MCF 10A (cell line): ENCODE measurements around the gene CLK3. TPM values are rescaled to one million over a fixed set of nuclear protein-coding genes. Genes with fewer than 3 reads are reported as not detected.

ENCODE experiments used
- BruUV-seq: library from RNA; stranded (reverse); fragments of 400-500 nt; replicated peaks from 2 replicates; lab custom pipeline; 2021; lab: Mats Ljungman, UMichigan
- CTCF ChIA-PET: fragments of 300-600 bp; sonication (Branson Sonifier 250); formaldehyde crosslinking; extraction: SDS; loops from one replicate; lab custom pipeline; 2021; ENCODE audit warnings: antibody characterized with exemption, inconsistent platforms; lab: Yijun Ruan, JAX
- POLR2A ChIA-PET: fragments of 300-600, 350-650 bp; sonication (Branson Sonifier 250); formaldehyde crosslinking; extraction: SDS; loops from one replicate; lab custom pipeline; 2020; ENCODE audit warnings: antibody characterized with exemption, inconsistent platforms; lab: Yijun Ruan, JAX
- DNase-seq: peaks from one replicate; pipeline ENCODE4 v3.0.0-alpha.2; 2018; ENCODE audit not compliant: unreplicated experiment
- H3K27ac Mint-ChIP-seq: one replicate; pipeline ENCODE4 v1.8.0; 2022; ENCODE audit warnings: mild to moderate bottlenecking, low read depth, mixed read lengths; ENCODE audit not compliant: unreplicated experiment
- H3K27me3 Mint-ChIP-seq: one replicate; pipeline ENCODE4 v1.8.0; 2022; ENCODE audit warnings: mixed read lengths; ENCODE audit not compliant: insufficient read depth, unreplicated experiment
- H3K36me3 Mint-ChIP-seq: one replicate; pipeline ENCODE4 v1.8.0; 2022; ENCODE audit warnings: mild to moderate bottlenecking, moderate library complexity, mixed read lengths; ENCODE audit not compliant: insufficient read depth, unreplicated experiment
- H3K4me1 Mint-ChIP-seq: one replicate; pipeline ENCODE4 v1.8.0; 2022; ENCODE audit warnings: mixed read lengths; ENCODE audit not compliant: insufficient read depth, unreplicated experiment
- H3K4me3 Mint-ChIP-seq: one replicate; pipeline ENCODE4 v1.8.0; 2022; ENCODE audit warnings: mild to moderate bottlenecking, moderate library complexity, mixed read lengths; ENCODE audit not compliant: unreplicated experiment
- H3K9me3 Mint-ChIP-seq: one replicate; pipeline ENCODE4 v1.8.0; 2022; ENCODE audit warnings: mixed read lengths; ENCODE audit not compliant: unreplicated experiment
- intact Hi-C: fragments of 100-400 bp; cut with micrococcal nuclease; formaldehyde crosslinking; loops from 2 replicates; pipeline ENCODE4 v1.14.1; 2022
- total RNA-seq: library from RNA; stranded (reverse); gene quantifications from 2 replicates; pipeline ENCODE4 v1.2.3, GENCODE V29; 2022
- TF ChIP-seq, protein P1 (sequence below): fragments of 200-600 bp; IDR thresholded peaks from one replicate; pipeline ENCODE4 v1.8.0; 2022; ENCODE audit warnings: antibody characterized with exemption, mild to moderate bottlenecking; ENCODE audit not compliant: unreplicated experiment

Gene CLK3
- total RNA-seq, 1 experiment from 2014 or later, result 57.8 TPM

DNA sequence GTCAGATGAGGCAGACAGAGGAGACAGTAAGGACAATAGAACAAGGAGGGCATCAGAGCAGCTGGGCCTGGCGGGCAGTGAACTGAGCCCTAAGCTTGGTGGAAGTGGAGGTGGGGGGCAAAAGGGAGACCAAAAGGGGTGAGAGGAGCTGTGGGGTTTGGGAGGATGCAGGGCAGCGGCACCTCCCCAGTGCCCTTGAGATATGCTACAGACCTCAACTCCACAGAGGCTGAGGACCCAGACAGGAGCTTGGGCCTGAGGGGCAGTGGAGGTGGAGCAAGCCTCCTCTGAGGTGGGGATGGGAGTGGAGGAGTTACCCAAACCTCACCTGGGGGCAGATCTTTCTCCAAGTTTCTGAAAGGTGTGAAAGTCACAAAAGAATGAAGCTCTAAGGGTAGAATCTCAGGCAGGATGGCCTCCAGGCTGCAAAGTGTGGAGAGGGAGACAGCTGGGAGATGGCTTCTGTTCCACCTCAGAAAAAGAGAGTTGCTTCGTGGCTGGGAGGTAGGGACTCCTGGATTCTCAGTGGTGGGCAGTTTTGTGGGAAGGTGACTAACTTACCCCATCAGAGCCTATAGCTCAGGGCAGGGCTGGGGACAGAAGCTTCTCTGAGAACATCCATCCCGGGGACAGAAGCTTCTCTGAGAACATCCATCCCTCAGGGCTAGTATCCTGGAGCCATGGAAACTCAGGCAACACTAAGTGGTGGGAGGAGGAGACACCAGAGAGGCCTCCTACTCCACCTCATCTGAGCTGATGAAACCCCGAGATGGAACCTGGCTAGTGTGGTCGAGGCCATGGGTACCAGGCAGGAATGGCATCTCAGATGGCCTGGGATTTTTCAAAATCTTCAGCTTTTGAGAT lies 2.3 kb upstream of the CLK3 start:
- Mint-ChIP-seq H3K36me3 (peaks cover 6% of the 10 kb centered on the region), H3K4me3 (peak overlapping the region; percentile 28), H3K27me3 (peaks cover 16% of the 10 kb centered on the region), H3K27ac (peak overlapping the region; percentile 68), H3K4me1 (peaks cover 20% of the 10 kb centered on the region), H3K9me3 (no peaks in the 10 kb centered on the region)
- no peak for DNase-seq
- TF ChIP-seq, protein P1, sequence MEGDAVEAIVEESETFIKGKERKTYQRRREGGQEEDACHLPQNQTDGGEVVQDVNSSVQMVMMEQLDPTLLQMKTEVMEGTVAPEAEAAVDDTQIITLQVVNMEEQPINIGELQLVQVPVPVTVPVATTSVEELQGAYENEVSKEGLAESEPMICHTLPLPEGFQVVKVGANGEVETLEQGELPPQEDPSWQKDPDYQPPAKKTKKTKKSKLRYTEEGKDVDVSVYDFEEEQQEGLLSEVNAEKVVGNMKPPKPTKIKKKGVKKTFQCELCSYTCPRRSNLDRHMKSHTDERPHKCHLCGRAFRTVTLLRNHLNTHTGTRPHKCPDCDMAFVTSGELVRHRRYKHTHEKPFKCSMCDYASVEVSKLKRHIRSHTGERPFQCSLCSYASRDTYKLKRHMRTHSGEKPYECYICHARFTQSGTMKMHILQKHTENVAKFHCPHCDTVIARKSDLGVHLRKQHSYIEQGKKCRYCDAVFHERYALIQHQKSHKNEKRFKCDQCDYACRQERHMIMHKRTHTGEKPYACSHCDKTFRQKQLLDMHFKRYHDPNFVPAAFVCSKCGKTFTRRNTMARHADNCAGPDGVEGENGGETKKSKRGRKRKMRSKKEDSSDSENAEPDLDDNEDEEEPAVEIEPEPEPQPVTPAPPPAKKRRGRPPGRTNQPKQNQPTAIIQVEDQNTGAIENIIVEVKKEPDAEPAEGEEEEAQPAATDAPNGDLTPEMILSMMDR, result no peak
- intact Hi-C loops, result loop anchor here (10.0 kb wide), 1 partner anchor 149 kb away; the partner anchor contains the start of gene UBL7
- ChIA-PET CTCF (interaction anchor here (0.5 to 1.5 kb wide), 6 partner anchors 9 to 229 kb away, joined by 3 to 8 read pairs (median 4); no protein-coding TSS in a partner anchor), POLR2A (interaction anchor here (0.7 to 5.7 kb wide), 6 partner anchors 12 to 371 kb away, joined by 3 to 71 read pairs (median 22); partner anchors contain the start of genes ARID3B and UBL7)
- BruUV-seq, result no TSS peak

DNA sequence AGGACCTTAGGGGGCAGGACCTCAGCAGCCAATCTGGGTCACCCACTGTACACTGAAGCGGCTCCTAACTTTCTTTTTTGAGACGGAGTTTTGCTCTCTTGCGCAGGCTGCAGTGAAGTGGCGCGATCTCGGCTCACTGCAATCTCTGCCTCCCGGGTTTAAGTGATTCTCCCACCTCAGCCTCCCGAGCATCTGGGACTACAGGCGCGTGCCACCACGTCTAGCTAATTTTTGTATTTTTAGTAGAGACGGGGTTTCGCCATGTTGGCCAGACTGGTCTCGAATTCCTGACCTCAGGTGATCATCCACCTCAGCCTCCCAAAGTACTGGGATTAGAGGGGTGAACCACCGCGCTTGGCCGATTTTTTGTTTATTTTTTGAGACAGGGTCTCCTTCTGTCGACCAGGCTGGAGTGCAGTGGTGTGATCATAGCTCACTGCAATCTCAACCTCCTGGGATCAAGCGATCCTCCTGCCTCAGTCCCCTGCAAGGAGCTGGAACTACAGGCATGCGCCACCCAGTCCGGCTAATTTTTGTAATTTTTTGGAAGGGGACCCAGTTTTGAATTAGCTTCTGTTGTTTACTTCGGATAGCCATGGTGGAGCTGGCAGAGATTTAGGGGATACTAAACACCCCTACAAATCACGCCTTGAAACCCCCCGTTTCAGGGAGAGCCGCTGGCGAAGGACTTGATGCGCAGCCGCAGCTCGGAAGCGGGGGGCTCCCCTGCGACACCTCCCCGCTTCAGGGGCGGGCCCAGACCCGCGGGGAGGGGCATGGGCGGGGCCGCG lies 1.5 kb upstream of the CLK3 start:
- peaks cover 8% of the 10 kb centered on the region for H3K36me3 Mint-ChIP-seq
- TF ChIP-seq, protein P1, result no peak
- H3K27ac Mint-ChIP-seq, result peak overlapping the region; percentile 95
- H3K4me1 Mint-ChIP-seq, result peaks cover 25% of the 10 kb centered on the region
- ChIA-PET CTCF (interaction anchor here (0.6 to 1.5 kb wide), 3 partner anchors 25 to 175 kb away, joined by 3 to 5 read pairs (median 3); no protein-coding TSS in a partner anchor), POLR2A (interaction anchor here (1.0 to 5.7 kb wide), 7 partner anchors 12 to 230 kb away, joined by 3 to 71 read pairs (median 29); partner anchors contain the start of genes ARID3B and UBL7)
- intact Hi-C loops, result loop anchor here (2.0 to 10.0 kb wide), 2 partner anchors 73 to 149 kb away; partner anchors contain the start of genes ARID3B and UBL7
- peaks cover 12% of the 10 kb centered on the region for H3K27me3 Mint-ChIP-seq
- no peaks in the 10 kb centered on the region for H3K9me3 Mint-ChIP-seq
- peak overlapping the region; percentile 84 for H3K4me3 Mint-ChIP-seq
- BruUV-seq, result no TSS peak
- DNase-seq, result no peak

DNA sequence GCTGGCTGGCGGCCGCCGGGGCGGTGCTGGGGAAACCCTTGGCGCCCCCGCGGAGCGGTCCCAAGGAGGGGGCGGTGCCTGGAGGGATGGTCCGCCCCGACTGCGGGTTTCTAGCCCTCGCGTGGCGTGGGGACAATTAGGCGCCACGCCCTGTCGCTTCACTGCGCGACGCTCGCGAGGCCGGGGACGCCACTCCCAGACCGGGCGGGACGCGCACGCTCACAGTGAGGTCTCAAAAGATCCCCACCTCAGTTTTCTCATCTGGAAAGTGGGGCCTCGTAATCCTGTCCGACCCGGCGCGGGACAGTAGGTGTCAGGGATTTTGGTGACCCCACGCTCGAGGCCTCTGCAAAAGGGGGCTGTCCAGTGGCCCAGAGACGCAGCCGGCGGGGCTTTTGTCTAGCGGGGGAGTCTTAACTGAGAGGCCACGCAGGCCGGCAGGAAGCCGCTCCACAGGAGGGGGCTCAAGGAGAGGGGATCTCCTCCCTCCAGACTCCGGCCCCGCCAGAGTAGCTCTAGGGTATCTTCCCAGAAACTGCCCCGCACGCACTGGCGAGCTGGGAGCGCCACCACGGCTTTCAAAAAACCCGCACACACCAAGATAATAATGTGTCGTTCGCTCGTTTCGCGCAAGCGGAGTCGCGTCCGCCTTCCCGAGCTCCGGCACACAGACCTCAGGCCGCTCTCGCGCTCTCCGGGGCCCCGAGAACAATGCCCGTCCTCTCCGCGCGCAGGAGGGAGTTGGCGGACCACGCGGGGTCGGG lies 710 bp upstream of the CLK3 start:
- Mint-ChIP-seq H3K27ac (peak overlapping the region; percentile 95), H3K36me3 (peaks cover 16% of the 10 kb centered on the region), H3K4me1 (peaks cover 31% of the 10 kb centered on the region), H3K9me3 (no peaks in the 10 kb centered on the region), H3K27me3 (peaks cover 7% of the 10 kb centered on the region), H3K4me3 (peak overlapping the region; percentile 84)
- DNase-seq, result peak; percentile 60
- intact Hi-C loops, result loop anchor here (2.0 to 10.0 kb wide), 2 partner anchors 74 to 150 kb away; partner anchors contain the start of genes ARID3B and UBL7
- TF ChIP-seq, protein P1, result no peak
- CTCF ChIA-PET, result interaction anchor here (0.6 to 0.7 kb wide), 3 partner anchors 14 to 75 kb away, joined by 3 to 4 read pairs (median 3); no protein-coding TSS in a partner anchor
- POLR2A ChIA-PET, result interaction anchor here (0.6 to 5.7 kb wide), 19 partner anchors 10 to 753 kb away, joined by 3 to 71 read pairs (median 5); partner anchors contain the start of genes ARID3B, CSK, FAM219B and RPP25
- TSS peak; percentile 85 for BruUV-seq
